Raji (cell line): ENCODE measurements around the gene ABCB1.

Source experiments
- POLR2A ChIP-seq: IDR thresholded peaks from 2 replicates; pipeline ENCODE4 v1.6.1; 2011; ENCODE audit warnings: low read depth, low read length, control low read depth; ENCODE audit not compliant: insufficient read depth

ABCB1 gene

DNA sequence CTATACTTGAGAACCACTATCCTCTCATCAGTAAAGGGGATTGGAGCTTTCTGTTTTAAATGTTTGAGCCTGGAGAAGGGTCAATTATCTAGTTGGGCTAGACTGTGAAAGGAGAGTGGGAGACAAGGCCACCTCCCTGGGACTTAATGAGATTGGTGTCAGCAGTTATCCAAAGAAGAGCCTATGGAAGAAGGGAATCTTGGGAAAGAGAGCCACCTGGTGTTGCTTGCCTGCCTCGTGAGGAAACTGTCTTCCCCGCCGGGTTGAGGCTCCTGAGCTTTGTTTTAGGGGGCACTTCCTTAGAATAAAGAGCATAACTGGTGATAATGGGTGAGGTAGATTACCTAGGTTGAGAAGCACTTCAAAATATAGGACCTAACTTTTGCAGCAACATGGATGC, 93.2 kb downstream of the ABCB1 start:
- TF ChIP-seq POLR2A, result no peak

DNA sequence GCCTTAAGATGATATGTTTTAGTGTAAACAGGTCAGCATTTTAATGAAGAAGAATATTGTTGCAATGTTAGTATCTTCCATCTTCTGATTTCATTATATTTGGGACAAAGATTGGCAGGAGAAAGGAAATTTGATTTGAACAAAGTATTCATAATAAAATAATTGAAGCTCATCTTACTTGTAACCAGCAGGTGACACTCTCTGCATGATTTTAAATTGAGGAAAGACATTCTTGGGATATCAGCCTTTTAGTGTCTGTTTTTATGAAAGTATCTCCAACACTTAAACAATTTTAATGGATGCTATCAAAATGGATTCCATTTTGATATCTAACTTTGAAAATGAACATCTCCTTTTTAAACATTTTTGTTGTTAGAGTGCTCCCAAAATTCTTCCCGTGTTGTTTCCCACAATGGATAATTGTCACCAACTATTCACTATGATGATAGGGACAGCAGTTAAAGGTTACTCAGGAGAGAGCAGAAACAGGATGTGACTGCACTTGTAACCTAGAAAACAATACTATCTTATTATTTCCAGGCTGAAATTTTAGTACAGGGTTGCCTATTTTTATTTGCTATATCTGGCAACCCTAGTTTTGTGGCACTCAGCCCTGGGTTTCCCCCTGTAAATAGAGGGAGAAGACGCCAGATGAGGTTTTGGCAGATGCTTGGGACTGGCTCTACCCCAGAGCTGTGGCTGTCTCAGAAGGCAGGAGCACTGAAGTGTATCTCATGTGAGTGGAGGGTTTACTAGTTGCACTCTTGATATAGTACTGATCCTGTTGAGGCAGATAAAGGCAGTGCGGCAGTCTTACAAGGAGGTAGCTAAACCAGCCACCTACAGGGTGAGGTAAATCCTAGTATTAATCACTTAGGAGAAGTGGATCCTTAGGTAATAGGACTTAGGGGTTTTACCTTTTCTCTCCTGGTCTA, 94.2 kb downstream of the ABCB1 start:
- no peak for TF ChIP-seq POLR2A

DNA sequence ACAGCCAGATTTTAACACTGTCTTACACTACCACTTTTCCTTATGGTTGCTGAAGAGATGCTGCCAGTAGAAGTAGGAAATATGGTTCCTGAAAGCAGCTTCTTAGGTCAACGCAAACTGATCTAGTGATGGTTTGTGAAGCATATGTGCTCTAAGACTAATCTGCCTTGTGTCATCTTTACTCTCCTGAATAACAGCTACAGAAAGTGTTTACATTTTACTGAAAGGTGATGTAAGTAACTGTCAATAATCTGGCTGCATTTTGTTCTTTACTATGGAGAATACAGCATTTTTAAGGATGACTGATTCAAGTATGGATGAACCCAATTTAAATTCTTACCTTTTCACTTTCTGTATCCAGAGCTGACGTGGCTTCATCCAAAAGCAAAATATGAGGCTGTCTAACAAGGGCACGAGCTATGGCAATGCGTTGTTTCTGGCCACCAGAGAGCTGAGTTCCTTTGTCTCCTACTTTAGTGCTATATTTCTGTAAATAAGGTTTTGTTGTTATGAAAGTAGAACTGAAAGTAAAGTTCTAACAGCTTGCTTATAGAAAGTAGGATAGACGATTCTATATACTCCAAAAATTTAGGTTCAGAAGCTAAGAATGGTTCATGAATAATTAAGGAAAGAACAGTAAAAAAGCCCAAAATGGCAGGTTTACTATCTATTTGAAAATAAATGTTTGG, 95.0 kb downstream of the ABCB1 start:
- TF ChIP-seq POLR2A, result no peak

DNA sequence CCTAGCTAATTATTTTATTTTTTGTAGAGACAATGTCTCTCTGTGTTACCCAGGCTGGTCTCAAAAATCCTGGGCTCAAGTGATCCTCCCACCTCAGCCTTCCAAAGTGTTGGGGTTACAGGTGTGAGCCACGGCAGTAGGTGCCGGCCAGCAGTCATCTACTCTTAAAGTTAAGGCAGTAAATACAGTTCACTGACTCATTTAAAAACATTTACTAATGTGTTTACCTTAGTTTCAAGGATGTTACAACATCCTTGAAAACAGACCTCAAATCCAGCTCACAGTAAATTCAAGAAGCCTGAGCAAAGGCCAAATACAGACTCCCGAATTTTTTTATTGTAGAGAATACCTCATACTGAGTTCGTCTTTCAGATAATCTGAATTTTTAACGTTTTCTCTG, 95.6 kb downstream of the ABCB1 start:
- TF ChIP-seq POLR2A, result no peak

DNA sequence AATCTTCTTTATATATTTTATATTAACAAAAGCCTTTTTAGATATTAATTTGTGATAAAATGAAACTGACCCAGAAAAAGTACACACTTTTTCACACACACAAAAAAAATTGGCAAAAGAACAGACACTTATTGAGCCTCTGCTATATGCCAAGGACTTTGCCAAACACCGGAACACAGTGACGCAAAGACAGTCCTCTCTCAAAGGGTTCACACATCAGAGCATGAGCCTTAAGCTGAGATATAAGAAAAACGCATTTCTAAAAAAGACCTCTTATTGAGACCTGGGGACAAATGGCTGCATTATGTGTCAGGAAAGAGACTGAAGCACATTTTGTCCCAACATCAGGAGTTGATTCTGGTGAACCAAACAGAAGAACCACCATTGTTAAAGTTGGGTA, 101.2 kb downstream of the ABCB1 start:
- TF ChIP-seq POLR2A, result no peak

DNA sequence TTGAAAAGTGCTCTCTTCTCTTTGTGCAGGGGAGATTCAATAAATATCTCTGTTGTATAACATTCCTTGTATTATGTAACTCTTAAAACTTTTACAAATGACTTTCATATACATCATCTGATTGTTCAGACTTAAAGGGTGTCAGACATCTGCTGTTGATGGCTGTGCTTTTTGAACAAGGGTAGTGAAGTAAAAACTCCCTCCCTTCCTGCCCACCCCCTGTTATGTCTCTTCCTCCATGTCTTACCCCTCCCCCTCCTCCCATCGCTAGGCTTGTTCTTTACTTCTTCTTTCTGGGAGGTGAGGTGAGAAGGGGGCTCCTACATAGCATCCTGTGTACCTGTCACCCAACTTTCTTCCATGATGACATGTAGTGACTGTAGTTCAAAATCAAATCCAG, 101.8 kb downstream of the ABCB1 start:
- no peak for TF ChIP-seq POLR2A

DNA sequence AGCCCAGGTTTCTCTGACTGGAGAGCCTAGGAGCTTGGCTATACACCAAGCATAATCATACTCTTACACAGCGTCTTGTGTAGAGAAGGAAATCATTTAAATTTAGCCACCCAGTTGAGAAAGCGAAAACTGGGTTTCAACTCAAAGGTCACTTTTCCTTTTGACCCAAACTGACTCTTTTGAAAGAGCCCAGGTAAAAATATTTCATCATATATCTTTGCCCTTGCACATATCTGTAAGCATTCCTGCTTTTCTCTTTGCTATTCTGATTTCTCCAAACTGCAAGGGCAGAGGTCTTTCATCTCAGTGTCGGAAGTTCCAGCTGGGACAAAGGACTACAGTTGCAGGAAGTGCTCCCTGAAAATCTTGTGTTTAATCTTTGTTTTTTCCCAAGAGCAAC, 103.2 kb downstream of the ABCB1 start:
- no peak for TF ChIP-seq POLR2A

DNA sequence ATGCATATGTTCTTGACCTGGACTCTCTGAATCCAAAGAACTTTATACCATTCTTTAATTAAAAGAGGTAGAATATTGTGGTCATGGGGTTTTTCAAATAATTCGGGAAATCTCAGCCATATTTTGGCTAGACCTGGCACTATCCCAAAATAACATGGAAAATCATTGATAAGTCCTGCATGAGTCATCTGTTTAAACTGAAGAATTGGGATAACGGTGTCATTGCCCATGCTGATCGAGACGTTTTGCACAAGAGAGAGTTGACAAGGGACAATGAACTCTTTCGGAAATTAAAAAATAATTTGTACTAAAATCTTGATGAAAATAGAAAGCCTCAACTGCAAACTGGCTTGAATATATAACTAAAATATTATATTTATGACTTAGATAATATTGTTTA, 105.3 kb downstream of the ABCB1 start:
- no peak for TF ChIP-seq POLR2A

DNA sequence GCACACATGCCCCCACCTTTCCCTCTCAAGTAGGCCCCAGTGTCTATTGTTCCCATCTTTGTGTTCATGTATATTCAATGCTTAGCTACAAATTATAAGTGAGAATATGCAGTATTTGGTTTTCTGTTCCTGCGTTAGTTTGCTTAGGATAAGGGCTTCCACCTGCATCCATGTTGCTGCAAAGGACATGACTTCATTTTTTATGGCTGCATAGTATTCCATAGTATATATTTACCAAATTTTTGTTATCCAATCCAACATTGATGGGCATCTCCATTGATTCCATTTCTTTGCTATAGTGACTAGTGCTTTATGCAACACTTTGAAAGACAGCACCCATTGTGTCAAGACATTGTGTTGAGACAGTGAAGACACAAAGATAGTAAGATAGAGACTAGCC, 106.2 kb downstream of the ABCB1 start:
- no peak for TF ChIP-seq POLR2A

DNA sequence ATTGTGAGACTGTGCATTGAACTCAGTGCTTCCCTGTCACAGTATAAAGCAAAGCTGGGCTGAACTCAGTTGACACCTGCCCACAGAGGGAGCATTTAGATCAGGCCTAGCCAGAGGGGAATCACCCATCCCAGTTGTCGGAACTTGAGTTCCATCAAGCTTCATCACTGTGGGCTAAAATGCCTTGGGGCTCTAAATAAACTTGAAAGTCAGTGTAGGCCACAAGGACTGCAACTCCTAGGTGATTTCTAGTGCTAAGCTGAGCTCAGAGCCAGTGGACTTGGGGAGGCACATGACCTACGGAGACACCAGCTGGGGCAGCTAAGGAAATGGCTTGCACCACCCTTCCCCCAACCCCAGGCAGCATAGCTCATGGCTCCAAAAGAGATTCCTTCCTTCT, 117.6 kb downstream of the ABCB1 start:
- TF ChIP-seq POLR2A, result no peak

DNA sequence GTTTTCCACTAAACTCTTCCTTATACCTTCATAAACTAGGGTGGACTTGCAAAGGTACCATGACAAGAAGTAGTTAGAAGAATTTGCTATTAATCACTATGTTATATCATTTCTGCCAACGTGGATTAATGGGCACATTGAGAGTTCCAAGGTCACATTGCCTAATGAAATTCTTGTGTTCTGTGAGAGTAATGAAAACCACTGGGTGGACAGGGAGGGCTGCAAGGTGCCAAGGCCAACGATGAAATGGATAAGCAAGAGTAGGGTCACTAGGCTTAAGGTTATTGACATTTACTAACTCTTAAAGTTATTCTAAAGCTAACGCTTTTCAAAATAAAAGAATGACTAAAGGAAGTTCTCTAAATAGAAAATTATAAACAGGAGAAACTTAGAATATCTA, 118.6 kb downstream of the ABCB1 start:
- no peak for TF ChIP-seq POLR2A

DNA sequence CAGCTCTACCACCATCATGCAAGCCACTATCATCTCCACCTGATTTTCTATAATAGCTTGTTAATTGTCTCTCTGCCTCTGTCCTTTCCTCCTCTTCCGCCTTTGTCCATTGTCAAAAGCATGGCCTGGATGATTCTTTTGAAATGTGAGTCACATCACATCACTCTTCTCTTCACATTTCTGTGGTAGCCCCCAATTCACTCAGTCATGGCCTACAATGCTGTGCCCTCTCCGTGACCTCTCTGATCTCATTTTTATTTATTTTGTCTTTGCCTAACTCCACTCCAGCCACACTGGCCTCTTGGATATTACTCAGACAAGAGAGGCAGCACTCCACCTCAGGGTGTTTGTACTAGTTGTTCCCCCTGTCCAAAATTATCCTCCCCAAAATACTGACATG, 120.3 kb downstream of the ABCB1 start:
- no peak for TF ChIP-seq POLR2A

DNA sequence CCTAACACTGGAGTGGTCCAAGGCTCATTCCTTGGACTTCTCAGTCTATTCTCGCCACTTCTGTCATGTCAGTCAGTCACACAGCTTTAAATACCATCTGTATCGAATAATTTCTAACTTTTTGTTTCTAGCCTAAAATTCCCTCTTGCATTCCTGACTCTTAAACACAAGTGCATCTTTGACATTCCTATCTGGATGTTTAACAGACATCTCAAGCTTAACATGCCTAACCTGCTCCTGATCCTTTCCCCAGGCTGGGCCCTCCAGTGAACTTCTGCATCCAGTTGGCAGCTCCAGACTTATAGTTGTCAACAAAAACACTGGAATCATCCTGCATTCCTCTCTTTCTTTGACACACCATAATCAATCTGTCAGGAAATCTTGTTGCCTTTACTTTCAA, 120.7 kb downstream of the ABCB1 start:
- TF ChIP-seq POLR2A, result no peak

DNA sequence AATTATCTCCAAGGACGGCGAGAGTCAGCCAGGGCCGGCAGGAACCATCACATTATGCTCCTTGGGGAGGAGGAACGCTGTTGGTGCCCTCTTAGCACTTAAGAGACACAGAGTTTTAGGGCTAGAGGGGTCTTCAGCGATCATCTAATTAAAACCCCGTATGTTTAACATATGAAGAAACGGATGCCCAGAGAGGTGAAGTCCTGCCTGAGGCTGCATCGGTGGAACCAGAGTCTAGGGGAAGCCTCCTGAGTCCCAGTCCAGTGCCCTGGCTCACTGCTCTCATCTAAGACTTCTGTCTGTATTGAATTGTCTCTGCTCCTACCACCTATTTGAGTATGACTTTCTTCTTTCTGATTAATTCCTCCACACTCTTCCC, 124.5 kb downstream of the ABCB1 start:
- TF ChIP-seq POLR2A, result no peak

DNA sequence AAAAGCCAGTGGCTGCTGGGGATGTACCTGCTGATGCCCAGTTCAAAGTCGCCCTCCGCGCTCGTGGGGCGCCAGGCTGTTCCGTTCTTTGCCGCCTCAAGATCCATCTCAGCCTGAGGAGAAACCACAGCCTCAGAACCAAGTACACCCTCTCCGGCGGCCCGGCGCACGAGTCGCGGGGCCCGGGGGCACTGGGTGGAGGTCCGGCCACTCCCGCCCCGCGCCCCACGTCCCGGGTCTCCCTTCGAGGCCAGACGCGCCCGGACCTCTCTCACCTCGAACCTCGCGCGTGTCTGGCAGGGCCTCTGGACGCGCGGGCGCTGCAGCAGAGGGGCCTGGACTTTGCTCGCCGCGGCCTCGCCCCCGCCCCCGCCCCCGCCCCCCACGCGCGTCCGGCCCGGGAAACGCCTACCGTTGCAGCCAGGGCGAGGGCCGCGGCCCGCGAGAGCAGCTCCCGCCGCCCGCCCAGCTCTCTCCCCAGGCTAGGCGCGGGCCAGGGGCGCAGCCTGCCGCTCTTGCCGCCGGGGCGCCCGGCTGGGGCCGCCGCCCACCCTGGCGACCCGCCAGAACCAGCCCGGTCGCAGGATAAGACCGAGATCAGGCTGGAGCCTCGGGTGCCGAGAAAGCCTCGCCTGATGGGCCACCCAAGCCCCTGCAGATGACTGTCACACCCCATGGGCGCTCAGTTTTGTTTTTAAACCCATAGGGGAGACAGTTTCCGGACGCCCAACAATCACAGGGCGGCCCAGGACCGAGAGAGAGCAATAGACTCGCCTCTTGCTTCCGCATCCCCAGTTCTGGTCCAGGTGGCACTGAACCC, 125.1 kb downstream of the ABCB1 start, which contains the start of gene ABCB4:
Gene ABCB4 (minus strand): TSS at position 322 of the 820 bp plus-strand sequence. CDS start 215 bp downstream, at position 107.
- no peak for TF ChIP-seq POLR2A
